IMR-90 (cell line): Measurements from ENCODE around the gene GTF3C4.

Source experiments
- BHLHE40 ChIP-seq: fragments of 150-350 bp; IDR thresholded peaks from 2 replicates; pipeline ENCODE4 v1.6.1; 2016; ENCODE audit warnings: mild to moderate bottlenecking, low read depth, low read length
- CTCF ChIP-seq: conservative IDR thresholded peaks from 2 replicates; pipeline ENCODE4 v1.5.1; 2012; ENCODE audit warnings: mild to moderate bottlenecking, low read depth, low read length, improper control_type of control experiment
- MAFK ChIP-seq: IDR thresholded peaks from 2 replicates; pipeline ENCODE4 v1.6.1; 2012; ENCODE audit warnings: low read depth, low read length, improper control_type of control experiment
- POLR2A ChIP-seq: IDR thresholded peaks from 2 replicates; pipeline ENCODE4 v1.6.1; 2012; ENCODE audit warnings: mild to moderate bottlenecking, low read depth, low read length
- RFX5 ChIP-seq: IDR thresholded peaks from 2 replicates; pipeline ENCODE4 v1.8.0; 2012; ENCODE audit warnings: low read depth, mild to moderate bottlenecking, low read length, moderate library complexity
- SMC3 ChIP-seq: fragments of 150-350 bp; IDR thresholded peaks from 2 replicates; pipeline ENCODE4 v1.6.1; 2016; ENCODE audit warnings: low read depth, mild to moderate bottlenecking, antibody characterized with exemption, low read length, moderate library complexity

- no peak for TF ChIP-seq CTCF
- TF ChIP-seq POLR2A: no peak
- no peak for TF ChIP-seq BHLHE40
- no peak for TF ChIP-seq MAFK
- no peak for TF ChIP-seq SMC3
- no peak for TF ChIP-seq RFX5
Observed at GRCh38 chr9:132729235-132729890, 59.1 kb downstream of the GTF3C4 start.
